ENCODE results near the gene CRY2. TPM values are rescaled to one million over a fixed set of nuclear protein-coding genes. Genes with fewer than 3 reads are reported as not detected.

The CRY2 gene
- total RNA-seq, 1 donor from 2014 or later, result 13.5 TPM

GRCh38 chr11:45846174-45846675 lies 1.1 kb upstream of the CRY2 start:
- no peak for DNase-seq (ENCODE audit: low read depth)

- peak; percentile 45 for DNase-seq (ENCODE audit: low read depth)
Observed at GRCh38 chr11:45847911-45848316, 639 bp downstream of the CRY2 start.

- no peak for DNase-seq (ENCODE audit: low read depth)
Observed at GRCh38 chr11:45848654-45849081, 1.4 kb downstream of the CRY2 start.

GRCh38 chr11:45850446-45850845 lies 3.2 kb downstream of the CRY2 start:
- DNase-seq (ENCODE audit: low read depth), result peak; percentile 23

- DNase-seq (ENCODE audit: low read depth), result no peak
Observed at GRCh38 chr11:45851228-45851627, 4.0 kb downstream of the CRY2 start.

- DNase-seq (ENCODE audit: low read depth), result no peak
Observed at GRCh38 chr11:45852018-45852711, 4.9 kb downstream of the CRY2 start.

- DNase-seq (ENCODE audit: low read depth), result no peak
Observed at GRCh38 chr11:45852712-45853101, 5.4 kb downstream of the CRY2 start.

- no peak for DNase-seq (ENCODE audit: low read depth)
Observed at GRCh38 chr11:45853332-45854219, 6.3 kb downstream of the CRY2 start.

- DNase-seq (ENCODE audit: low read depth), result no peak
Observed at GRCh38 chr11:45855308-45855707, 8.0 kb downstream of the CRY2 start.

- no peak for DNase-seq (ENCODE audit: low read depth)
Observed at GRCh38 chr11:45856044-45856468, 8.8 kb downstream of the CRY2 start.

GRCh38 chr11:45857961-45858474 lies 10.7 kb downstream of the CRY2 start:
- DNase-seq (ENCODE audit: low read depth), result peak; percentile 79

GRCh38 chr11:45858751-45859398 lies 11.6 kb downstream of the CRY2 start:
- DNase-seq (ENCODE audit: low read depth), result no peak

GRCh38 chr11:45859661-45860140 lies 12.4 kb downstream of the CRY2 start:
- DNase-seq (ENCODE audit: low read depth), result peak; percentile 90

GRCh38 chr11:45860348-45860747 lies 13.1 kb downstream of the CRY2 start:
- no peak for DNase-seq (ENCODE audit: low read depth)

GRCh38 chr11:45860764-45861510 lies 13.7 kb downstream of the CRY2 start:
- DNase-seq (ENCODE audit: low read depth), result no peak

- no peak for DNase-seq (ENCODE audit: low read depth)
Observed at GRCh38 chr11:45864041-45864440, 16.8 kb downstream of the CRY2 start.

- no peak for DNase-seq (ENCODE audit: low read depth)
Observed at GRCh38 chr11:45869551-45869950, 22.3 kb downstream of the CRY2 start.

GRCh38 chr11:45870706-45871105 lies 23.4 kb downstream of the CRY2 start:
- no peak for DNase-seq (ENCODE audit: low read depth)

GRCh38 chr11:45871638-45872037 lies 24.4 kb downstream of the CRY2 start:
- DNase-seq (ENCODE audit: low read depth), result no peak

GRCh38 chr11:45872651-45873356 lies 25.5 kb downstream of the CRY2 start:
- peak; percentile 57 for DNase-seq (ENCODE audit: low read depth)

Measured in myocyte (in vitro differentiated cells).